Measurements from ENCODE around the gene TBC1D14.

The TBC1D14 gene

DNA sequence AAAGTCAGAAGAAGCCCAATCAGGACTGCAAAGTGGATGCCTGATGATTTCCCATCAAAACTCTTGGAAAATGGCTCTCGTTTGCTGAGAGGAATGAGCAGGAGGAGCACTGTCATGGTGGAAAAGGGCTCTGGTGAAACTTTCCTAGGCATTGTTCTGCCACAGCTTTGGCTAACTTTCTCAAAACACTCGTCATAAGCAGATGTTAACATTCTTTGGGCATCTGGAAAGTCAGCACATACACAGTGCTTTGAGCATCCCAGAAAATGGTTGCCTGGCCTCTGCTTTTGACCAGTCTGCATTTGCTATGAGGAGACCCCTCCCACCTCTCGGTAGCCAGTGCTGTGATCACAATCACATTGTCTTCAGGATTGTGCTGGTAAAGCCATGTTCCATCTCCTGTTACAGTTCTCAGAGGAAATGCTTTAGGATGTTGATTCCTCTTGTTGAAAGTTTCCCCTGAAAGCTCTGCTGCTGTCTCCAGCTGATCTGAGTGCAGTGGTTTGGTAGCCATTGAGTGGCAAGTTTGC, 25.2 kb upstream of the TBC1D14 start:
- TF ChIP-seq, protein P1, sequence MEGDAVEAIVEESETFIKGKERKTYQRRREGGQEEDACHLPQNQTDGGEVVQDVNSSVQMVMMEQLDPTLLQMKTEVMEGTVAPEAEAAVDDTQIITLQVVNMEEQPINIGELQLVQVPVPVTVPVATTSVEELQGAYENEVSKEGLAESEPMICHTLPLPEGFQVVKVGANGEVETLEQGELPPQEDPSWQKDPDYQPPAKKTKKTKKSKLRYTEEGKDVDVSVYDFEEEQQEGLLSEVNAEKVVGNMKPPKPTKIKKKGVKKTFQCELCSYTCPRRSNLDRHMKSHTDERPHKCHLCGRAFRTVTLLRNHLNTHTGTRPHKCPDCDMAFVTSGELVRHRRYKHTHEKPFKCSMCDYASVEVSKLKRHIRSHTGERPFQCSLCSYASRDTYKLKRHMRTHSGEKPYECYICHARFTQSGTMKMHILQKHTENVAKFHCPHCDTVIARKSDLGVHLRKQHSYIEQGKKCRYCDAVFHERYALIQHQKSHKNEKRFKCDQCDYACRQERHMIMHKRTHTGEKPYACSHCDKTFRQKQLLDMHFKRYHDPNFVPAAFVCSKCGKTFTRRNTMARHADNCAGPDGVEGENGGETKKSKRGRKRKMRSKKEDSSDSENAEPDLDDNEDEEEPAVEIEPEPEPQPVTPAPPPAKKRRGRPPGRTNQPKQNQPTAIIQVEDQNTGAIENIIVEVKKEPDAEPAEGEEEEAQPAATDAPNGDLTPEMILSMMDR (IDR thresholded peaks at IDR 0.05; ENCODE audit: borderline replicate concordance, control extremely low read depth, extremely low read depth, insufficient read depth, missing control alignments), result no peak
- DNase-seq (ENCODE audit: low spot score), result no peak
- in situ Hi-C loops (cut with MboI; ENCODE audit: low sequenced_read_pairs, unreplicated experiment), result loop anchor here (25.0 kb wide), 1 partner anchor 172 kb away; the partner anchor contains the start of genes BLOC1S4 and MRFAP1L1

DNA sequence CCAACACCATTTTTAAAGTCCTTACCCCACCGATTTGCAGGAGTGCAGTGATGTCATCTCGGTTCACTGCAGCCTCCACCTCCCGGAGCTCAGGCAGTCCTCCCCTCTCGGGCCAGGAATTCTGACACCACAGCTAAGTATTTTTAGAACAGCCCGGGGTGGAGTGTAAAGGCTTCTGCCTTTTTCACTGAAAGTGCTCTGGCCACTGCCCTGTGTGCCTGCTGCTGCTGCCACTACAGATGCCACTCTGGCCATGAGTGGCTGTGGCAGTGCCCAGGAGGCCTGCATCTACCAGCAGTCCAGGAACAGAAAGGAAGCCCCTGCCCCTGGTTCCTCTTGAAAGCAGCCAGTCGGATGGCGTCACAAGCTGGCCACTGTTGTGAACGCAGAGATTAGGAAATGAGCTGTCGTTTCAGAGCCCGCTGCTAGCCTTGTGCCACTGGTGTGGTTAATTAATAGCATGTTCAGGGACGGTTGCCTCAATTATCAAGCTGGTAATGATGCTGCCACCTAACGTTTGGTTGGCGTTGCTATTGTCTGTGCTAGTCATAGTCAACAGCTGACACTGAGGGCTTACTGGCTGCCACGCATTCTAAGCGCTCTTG, 23.6 kb upstream of the TBC1D14 start:
- in situ Hi-C loops (cut with MboI; ENCODE audit: low sequenced_read_pairs, unreplicated experiment), result loop anchor here (25.0 kb wide), 1 partner anchor 174 kb away; the partner anchor contains the start of genes BLOC1S4 and MRFAP1L1
- DNase-seq (ENCODE audit: low spot score), result peak; percentile 41
- TF ChIP-seq, protein P1 (IDR thresholded peaks at IDR 0.05; ENCODE audit: borderline replicate concordance, control extremely low read depth, extremely low read depth, insufficient read depth, missing control alignments), result no peak

DNA sequence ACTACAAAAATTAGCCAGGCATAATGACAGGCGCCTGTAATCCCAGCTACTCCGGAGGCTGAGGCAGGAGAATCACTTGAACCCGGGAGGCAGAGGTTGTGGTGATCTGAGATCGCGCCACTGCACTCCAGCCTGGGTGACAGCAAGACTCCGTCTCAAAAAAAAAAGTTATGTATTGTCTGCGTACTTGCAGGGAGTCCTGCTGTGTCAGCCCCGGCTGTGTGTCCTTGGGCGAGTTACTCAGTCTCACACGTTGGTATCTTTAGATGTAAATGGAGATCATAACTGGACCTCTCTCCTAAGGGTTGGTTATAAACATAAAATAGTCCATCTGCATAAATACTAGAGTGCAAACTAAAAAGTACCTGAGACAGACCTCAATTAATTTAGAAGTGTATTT, 22.7 kb upstream of the TBC1D14 start:
- no peak for DNase-seq (ENCODE audit: low spot score)
- in situ Hi-C loops (cut with MboI; ENCODE audit: low sequenced_read_pairs, unreplicated experiment), result loop anchor here (25.0 kb wide), 1 partner anchor 175 kb away; the partner anchor contains the start of genes BLOC1S4 and MRFAP1L1
- TF ChIP-seq, protein P1 (IDR thresholded peaks at IDR 0.05; ENCODE audit: borderline replicate concordance, control extremely low read depth, extremely low read depth, insufficient read depth, missing control alignments), result no peak

DNA sequence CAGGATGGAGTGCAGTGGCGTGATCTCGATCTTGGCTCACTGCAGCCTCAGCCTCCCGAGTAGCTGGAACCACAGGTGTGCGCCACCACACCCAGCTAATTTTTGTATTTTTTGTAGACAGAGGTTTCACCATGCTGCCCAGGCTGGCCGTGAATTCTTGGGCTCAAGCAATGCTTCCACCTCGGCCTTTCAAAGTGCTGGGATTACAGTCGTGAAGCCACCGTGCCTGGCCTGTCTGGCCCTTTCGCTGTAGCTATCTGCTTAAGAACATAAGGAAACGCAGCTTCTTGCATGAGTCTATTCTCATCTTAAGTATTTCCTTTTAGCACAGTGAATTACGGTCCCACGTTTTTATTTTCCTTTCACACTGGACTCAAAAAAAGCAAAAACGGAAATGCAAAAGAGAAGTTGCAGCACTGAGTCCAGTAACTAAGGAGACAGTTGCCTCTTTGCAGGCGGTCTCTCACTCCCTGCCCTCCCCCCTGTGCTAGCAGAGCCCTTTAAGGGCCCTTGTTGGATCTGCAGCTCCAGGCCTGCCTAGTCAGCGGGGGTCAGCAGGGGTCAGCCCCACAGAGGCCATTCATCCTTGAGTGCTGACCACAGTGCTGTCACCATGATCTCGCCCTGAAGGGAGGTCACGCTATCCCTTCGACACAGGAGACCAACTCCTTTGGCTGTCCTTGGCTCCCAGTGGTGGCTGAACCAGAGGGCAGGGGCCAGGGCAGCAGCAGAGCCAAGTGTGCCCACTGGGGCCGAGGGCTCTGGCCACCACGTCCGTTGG, 21.8 kb upstream of the TBC1D14 start:
- TF ChIP-seq, protein P1 (IDR thresholded peaks at IDR 0.05; ENCODE audit: borderline replicate concordance, control extremely low read depth, extremely low read depth, insufficient read depth, missing control alignments), result no peak
- no peak for DNase-seq (ENCODE audit: low spot score)
- in situ Hi-C loops (cut with MboI; ENCODE audit: low sequenced_read_pairs, unreplicated experiment), result loop anchor here (25.0 kb wide), 1 partner anchor 175 kb away; the partner anchor contains the start of genes BLOC1S4 and MRFAP1L1

DNA sequence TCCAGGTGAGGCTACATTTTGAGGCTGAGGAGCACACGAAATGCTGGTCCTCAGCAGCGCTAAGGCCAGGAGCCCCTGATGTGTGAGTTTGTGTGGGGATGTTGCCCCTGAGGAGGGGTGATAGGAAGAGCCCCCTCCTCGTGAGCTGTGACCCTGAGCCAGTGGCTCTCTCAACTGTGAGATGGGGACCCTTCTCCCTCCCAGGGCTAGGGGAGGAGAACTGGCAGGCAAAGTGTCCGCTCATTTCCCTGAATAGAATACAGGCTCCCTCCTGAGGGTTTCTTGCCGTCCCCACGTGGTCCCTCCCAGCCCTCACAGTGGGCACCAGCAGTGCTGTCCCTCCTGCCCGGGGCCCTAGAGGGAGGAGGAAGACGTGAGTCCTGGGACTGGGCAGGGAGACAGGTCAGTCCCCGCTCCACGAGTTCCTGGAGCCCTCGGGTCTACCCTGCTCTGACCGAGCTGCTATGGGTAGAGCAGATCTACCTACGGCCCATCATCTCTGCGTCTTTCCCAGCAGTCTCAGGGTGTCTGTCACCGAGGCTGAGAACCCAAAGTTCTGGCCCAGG, 21.0 kb upstream of the TBC1D14 start:
- no peak for DNase-seq (ENCODE audit: low spot score)
- in situ Hi-C loops (cut with MboI; ENCODE audit: low sequenced_read_pairs, unreplicated experiment), result loop anchor here (25.0 kb wide), 1 partner anchor 176 kb away; the partner anchor contains the start of genes BLOC1S4 and MRFAP1L1
- TF ChIP-seq, protein P1 (IDR thresholded peaks at IDR 0.05; ENCODE audit: borderline replicate concordance, control extremely low read depth, extremely low read depth, insufficient read depth, missing control alignments), result no peak

DNA sequence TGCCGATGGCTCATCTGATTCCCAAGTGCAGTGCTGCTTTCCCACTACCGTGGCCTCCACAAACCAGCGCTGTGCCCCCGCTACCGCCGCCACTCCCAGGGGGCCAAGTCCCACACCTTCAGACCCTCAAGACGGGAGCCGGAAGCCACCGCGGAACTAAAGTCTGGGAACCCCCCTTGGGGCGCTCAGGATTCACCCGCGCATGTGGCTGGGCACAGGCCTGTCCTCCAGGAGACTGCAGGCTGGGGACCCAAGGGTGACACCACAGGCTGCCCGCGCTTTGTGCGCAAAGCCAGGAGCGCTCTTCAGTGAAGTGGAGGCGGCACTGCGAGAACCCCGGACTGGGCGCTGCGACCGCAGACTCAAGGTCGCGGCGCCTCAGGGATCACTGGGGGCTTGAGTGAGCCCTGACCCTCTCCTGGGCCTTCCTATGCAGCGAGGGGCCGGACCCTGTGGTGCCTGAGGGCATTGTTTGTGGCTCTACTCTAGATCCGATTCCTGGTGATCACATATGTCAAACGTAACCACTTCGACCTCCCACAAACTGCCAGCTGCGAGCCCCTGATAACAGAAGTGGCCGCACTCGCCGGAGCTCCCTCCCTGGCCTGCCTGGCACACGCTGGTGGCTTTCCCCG, 20.4 kb upstream of the TBC1D14 start:
- no peak for DNase-seq (ENCODE audit: low spot score)
- TF ChIP-seq, protein P1 (IDR thresholded peaks at IDR 0.05; ENCODE audit: borderline replicate concordance, control extremely low read depth, extremely low read depth, insufficient read depth, missing control alignments), result no peak
- in situ Hi-C loops (cut with MboI; ENCODE audit: low sequenced_read_pairs, unreplicated experiment), result loop anchor here (25.0 kb wide), 1 partner anchor 177 kb away; the partner anchor contains the start of genes BLOC1S4 and MRFAP1L1
